Cardiac muscle cell (in vitro differentiated cells and primary cell): ENCODE results near the gene GYPC. TPM values are rescaled to one million over a fixed set of nuclear protein-coding genes. Genes with fewer than 3 reads are reported as not detected.
A peak's percentile ranks its signal among the peaks of the same experiment; 100 is the strongest.

ENCODE experiments used
- DNase-seq, 2 donors: peaks; one replicate each; pipeline versions ENCODE4 v3.0.0 to v3.0.0-alpha.2; 2010 to 2017; ENCODE audit warnings: low read depth in 1 of 2, low spot score in 1 of 2
- H3K27ac ChIP-seq: fragments of 200-600 bp; sonication (generic); 2 replicates; pipeline ENCODE4 v1.5.1; 2016
- H3K27me3 ChIP-seq: fragments of 200-600 bp; sonication (generic); 2 replicates; pipeline ENCODE4 v1.6.0; 2016; ENCODE audit warnings: control low read depth
- H3K36me3 ChIP-seq: fragments of 200-600 bp; sonication (generic); 2 replicates; pipeline ENCODE4 v1.5.1; 2016; ENCODE audit warnings: control low read depth
- H3K4me1 ChIP-seq: fragments of 200-600 bp; sonication (generic); 2 replicates; pipeline ENCODE4 v1.8.1; 2017; ENCODE audit warnings: low read depth, mild to moderate bottlenecking, mixed run types
- H3K4me3 ChIP-seq: fragments of 200-600 bp; sonication (generic); 2 replicates; pipeline ENCODE4 v1.5.1; 2016; ENCODE audit warnings: mild to moderate bottlenecking
- H3K9me3 ChIP-seq: fragments of 200-600 bp; sonication (generic); 2 replicates; pipeline ENCODE4 v1.5.1; 2017; ENCODE audit warnings: low read depth, mild to moderate bottlenecking, control low read depth
- polyA plus RNA-seq: library from polyadenylated mRNA; unstranded; fragments of >200 nt; fragmentation: Nextera tagmentation; extraction: Ambion mirVana; gene quantifications from 2 replicates; pipeline ENCODE4 v1.2.1, GENCODE V29; 2016
- total RNA-seq: library from RNA; depleted of rRNA; stranded (reverse); fragments of >200 nt; gene quantifications from 2 replicates; pipeline ENCODE4 v1.2.3, GENCODE V29; 2016
- TF ChIP-seq, protein P1 (sequence below): IDR thresholded peaks from 2 replicates; pipeline ENCODE4 v1.5.1; 2012; ENCODE audit warnings: low read depth, mild to moderate bottlenecking, low read length

GYPC gene, protein sequence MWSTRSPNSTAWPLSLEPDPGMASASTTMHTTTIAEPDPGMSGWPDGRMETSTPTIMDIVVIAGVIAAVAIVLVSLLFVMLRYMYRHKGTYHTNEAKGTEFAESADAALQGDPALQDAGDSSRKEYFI
- total RNA-seq (45.6 and 53.8 TPM in 2 replicates), polyA plus RNA-seq (69.7 and 74.1 TPM in 2 replicates)

DNA sequence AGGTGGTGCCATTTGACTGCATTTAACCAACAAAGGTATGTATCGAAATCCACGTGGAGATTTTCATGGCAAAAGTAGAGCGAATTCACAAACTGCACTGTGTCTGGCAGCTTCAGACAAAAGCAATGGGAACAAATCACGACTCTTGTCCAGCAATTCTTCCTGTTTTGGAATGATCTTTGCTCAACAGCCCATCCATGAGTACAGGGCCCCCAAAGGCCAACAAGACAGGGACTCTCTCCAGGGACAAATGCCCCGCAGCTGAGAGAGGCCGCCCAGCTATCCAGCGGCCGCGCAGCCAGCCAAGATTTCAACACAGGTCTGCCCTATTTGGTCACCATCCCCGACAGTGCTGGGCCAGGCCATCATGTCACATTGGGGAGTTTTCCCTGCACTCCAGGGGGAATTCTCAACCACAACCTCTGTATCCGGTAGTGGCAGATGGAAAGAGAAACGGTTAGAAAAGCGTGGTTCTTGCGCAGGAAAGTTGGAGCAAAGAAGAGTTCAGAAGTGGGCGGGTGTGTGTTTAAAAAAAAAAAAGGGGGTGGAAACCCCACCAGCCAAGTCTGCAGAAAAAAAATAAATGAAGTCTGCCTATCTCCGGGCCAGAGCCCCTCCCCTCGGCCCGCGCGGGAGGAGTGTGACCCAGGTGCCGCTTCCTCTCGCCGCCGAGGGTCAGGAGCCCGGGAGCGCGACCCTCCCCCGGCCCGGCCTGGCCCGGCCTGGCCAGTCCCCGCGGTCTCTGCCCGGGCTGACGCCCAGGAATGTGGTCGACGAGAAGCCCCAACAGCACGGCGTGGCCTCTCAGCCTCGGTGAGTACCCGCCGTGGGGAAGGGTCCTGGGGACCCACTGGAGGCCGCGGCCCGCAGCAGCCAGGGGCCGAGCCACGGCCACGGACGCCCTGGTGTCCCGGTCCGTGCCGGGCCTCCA lies at the start of gene GYPC:
Gene GYPC, plus strand, starts transcription at position 659 of the 931 bp plus-strand sequence. Its CDS starts 106 bp downstream, at position 765.
- TF ChIP-seq, protein P1, sequence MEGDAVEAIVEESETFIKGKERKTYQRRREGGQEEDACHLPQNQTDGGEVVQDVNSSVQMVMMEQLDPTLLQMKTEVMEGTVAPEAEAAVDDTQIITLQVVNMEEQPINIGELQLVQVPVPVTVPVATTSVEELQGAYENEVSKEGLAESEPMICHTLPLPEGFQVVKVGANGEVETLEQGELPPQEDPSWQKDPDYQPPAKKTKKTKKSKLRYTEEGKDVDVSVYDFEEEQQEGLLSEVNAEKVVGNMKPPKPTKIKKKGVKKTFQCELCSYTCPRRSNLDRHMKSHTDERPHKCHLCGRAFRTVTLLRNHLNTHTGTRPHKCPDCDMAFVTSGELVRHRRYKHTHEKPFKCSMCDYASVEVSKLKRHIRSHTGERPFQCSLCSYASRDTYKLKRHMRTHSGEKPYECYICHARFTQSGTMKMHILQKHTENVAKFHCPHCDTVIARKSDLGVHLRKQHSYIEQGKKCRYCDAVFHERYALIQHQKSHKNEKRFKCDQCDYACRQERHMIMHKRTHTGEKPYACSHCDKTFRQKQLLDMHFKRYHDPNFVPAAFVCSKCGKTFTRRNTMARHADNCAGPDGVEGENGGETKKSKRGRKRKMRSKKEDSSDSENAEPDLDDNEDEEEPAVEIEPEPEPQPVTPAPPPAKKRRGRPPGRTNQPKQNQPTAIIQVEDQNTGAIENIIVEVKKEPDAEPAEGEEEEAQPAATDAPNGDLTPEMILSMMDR, result no peak
- Histone ChIP-seq H3K9me3 (no peaks in the 10 kb centered on the region), H3K36me3 (no peaks in the 10 kb centered on the region), H3K4me1 (peaks cover 49% of the 10 kb centered on the region), H3K4me3 (peak within 1 kb of the TSS; percentile 43), H3K27ac (peak within 1 kb of the TSS; percentile 89), H3K27me3 (no peaks in the 10 kb centered on the region)
- DNase-seq, result peak; percentile 60 to 82

DNA sequence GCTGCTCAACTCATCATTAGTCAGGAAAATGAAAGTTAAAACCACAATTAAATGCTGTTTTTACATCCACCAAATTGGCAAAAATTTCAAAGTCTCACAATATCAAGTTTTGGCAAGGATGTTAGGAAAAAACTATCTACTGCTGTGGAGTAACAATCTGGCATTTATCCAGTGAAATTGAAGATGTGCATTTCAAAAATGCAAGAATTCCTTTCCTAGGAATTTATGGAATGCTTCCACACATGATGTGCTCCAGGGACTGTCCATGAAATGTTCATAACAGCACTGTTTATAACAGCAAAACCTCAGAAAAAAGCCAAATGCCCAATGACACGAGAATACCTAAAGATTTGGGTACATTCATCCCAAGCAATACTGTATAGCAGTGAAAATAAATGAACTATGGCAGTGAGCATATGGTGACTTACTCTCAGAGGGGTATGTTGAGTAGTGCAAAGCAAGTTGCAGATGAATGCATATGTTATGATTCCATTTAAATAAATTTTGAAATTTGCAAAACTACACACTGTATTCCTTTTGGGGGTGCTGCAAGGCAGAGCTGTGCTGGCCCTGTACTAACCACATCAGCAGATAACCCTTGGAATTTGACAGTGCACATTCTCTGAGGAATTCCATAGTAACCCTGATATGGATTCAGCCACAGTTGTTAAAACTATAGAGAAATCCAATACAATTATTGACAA lies 41.3 kb upstream of the GYPC start:
- Histone ChIP-seq H3K9me3 (no peaks in the 10 kb centered on the region), H3K4me1 (no peaks in the 10 kb centered on the region), H3K36me3 (no peaks in the 10 kb centered on the region), H3K27ac (no peak overlapping the region), H3K4me3 (no peak overlapping the region), H3K27me3 (no peaks in the 10 kb centered on the region)
- peak in 1 of 2 donors; percentile 86 for DNase-seq
- TF ChIP-seq, protein P1, result peak; percentile 10

DNA sequence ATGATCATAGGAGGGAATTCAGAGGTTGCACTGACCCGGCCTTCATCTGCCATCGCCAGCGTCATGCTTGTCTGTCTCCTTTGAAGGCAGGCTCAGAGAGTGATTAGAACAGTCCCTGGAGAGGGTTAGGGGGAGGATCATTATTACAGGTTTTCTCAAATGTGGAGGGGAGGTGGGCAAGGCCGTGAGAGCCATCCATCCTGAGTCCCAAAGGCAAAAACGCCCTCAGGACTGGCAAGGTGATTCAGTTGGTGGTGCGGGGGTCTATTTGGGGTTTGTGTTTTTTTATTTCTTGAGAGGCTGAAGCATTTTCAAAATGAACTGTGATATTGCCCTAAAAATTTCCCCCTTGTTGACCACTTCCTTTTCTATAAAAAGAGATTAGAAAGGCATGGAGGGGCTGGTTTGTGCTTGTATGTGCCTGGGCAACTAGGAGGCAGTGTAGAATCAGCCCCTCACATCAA lies 39.3 kb upstream of the GYPC start:
- no peak overlapping the region for H3K27ac ChIP-seq
- TF ChIP-seq, protein P1, result no peak

DNA sequence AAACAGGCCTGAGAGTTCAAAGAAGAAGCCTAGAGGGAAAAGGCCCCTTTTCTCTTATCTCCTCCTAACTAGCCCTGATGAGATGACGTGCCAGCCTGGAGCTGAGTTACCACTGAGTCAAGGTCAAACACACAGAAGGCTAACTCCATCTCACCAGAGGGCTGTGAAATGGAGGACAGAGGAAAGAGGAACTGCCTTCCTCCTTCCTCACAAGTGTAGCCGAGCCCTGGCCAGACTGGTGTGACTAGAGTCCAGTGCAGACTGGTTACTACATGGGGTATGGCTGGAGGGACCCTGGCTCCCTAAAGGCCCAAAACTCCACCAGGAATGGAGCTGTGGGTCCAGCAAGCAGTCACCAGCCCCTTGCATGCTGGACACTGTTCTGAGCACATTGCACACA lies 35.7 kb upstream of the GYPC start:
- TF ChIP-seq, protein P1, result no peak
- Histone ChIP-seq H3K9me3 (no peaks in the 10 kb centered on the region), H3K4me3 (no peak overlapping the region), H3K27ac (no peak overlapping the region), H3K27me3 (no peaks in the 10 kb centered on the region), H3K36me3 (no peaks in the 10 kb centered on the region), H3K4me1 (no peaks in the 10 kb centered on the region)
- no peak for DNase-seq

More for the DNA sequence above, 39.3 kb upstream of the GYPC start:
- Histone ChIP-seq H3K9me3 (no peaks in the 10 kb centered on the region), H3K4me3 (no peak overlapping the region), H3K36me3 (no peaks in the 10 kb centered on the region), H3K4me1 (no peaks in the 10 kb centered on the region), H3K27me3 (no peaks in the 10 kb centered on the region)
- no peak for DNase-seq

DNA sequence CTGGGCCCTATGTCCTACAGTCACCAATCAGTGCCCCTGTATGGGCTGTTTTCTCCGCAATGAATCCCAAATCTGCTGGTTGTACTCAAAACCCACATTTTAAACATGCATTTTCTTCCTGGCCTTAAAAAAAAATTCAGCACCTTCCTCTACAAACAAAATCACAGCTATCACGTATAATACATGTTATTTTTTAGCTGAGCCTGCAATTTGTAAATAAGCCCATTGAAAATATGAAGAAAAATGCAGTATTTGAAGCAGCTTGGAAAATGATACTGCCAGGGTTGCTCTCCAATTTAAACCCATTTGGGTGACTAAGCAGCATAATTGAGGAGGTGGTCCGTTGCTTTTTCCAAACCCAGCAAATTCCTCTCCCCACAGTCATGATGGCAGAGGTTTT lies 33.0 kb upstream of the GYPC start:
- no peaks in the 10 kb centered on the region for H3K9me3 ChIP-seq
- no peak overlapping the region for H3K4me3 ChIP-seq
- H3K27me3 ChIP-seq, result no peaks in the 10 kb centered on the region
- no peak overlapping the region for H3K27ac ChIP-seq
- DNase-seq, result no peak
- TF ChIP-seq, protein P1, result no peak
- H3K36me3 ChIP-seq, result no peaks in the 10 kb centered on the region
- H3K4me1 ChIP-seq, result peaks cover 8% of the 10 kb centered on the region
